ENCODE results near the gene ALG11.

ALG11 gene

DNA sequence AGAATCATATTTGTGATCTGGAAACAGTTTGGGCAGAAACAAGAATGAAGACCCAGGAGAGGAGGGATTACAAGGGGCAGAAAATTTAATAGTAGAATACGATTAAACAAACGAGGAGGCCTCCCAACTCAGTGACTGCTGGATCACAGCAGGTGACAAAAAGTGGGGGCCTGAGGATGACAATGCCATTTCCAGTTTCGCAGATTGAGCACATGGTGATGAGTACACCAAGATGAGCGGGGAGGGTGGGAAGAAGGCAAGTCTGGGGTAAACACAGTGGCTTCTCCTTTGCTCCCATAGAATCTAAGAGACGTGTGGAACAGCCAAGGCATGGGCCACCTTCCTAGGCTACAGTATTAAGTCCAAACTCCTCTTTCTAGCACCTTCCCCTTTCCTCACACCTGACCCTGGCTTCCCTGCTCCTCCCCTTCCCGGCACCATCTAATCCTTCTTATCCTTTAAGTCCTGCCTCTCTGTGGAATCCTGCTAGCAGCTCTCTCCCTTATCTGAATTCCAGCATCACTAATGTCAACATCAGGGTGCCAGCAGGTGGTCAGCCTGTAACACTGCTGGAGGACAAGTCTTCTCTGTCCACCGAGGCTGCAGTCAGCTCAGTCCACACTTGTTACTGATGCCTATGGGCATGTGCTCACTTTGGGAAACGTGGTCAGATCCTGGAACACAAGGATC is 14.4 kb upstream of the ALG11 start:
- DNase-seq (ENCODE audit: low spot score) = no peak

DNA sequence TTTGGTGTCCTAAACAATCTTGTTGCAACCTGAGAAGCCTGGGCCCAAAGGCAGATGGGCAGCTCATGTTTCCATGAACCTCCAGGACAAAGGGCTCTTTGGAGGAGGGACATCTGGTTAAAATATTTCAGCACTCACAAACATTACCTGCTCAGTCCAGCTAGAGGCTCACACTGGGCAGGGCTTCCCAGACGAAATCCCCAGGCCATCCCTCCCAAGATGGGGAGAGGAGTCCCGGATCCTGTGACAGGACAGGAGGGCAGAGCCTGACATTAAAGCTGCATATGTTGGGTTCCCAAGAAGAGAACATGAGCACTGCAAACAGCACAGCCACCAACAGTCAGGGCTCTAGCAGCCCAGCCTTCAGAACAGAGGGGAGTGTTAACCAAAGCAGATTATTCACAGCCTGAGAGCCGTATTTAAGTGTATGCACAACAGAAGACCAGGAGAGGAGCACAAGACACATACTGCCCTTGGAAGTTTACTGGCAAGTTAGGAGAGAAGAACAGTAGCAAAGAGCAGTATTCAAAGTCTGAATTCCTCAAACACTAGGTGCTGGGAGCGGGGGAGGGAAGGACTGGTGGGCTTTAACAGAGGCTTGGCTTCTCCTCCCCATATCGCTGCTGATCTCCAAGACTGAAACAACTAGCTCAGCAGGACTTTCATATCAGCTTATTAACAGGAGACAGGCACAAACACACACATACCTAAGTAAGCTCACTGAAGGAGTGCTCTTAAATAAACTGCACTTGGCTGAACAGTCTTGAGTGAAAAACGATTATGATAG is 13.3 kb upstream of the ALG11 start:
- DNase-seq (ENCODE audit: low spot score) = no peak

DNA sequence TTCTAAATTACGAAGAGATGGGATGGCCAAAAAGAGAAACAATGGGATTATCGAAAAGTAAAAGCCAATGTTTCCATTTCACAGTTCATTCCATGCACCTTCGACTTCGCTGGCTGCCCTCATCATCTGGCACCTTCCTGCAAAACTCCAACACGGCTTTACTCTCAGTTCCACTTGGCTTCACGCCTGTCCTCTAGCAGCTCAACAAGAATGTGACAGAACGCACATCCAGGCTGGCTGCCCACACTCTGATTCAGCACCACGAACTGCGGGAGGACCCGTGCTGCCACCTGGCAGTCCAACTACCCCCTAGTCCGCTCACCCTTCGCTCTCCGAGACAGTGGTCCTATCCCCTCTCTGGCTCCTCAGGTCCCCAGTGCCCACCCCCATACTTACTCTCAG is 12.7 kb upstream of the ALG11 start:
- DNase-seq (ENCODE audit: low spot score) = no peak

DNA sequence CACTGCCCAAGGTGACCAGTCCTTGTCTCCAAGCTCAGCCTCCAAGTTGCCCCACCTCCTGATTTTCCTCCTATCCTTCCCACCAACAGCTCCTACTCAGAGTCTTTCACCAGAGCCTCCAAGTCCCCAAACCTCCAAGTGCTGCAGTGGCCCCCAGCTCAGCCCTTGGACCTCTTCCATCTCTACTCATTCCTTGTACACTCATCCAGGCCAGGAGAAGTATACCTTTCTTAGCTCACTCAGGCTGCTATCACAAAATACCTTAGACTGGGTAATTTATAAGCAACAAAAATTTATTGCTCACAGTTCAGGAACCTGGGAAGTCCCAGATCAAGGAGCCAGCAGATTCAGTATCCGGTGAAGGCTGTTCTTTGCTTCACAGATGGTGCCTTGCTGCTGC is 12.3 kb upstream of the ALG11 start:
- no peak for DNase-seq (ENCODE audit: low spot score)

DNA sequence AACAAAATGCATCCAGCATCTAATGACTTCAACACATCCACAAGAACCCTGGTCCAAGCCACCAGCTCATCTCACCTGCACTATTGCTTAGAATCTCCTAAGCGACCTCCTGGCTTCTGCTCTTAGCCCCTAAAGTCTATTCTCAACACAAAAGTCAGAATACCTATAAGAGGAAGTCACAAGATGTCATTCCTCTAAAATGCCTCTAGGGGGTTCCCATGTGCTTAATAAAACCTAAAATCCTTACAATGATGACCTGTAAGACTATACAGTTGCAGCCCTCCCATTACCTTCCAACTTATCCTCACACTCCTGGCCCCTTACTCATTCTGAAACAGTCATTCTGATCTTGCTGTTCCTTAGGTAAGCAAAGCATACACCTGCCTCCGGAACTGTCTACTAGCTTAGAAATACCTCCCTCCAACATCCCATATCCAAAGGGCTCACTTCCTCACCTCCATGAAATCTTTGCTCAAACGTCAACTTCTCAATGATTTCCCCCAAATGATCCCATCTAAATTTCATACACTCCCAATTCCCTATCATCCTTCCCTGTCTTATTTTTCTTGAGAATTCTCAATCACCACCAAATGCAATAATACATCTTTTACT is 11.0 kb upstream of the ALG11 start:
- DNase-seq (ENCODE audit: low spot score) = peak; percentile 67

DNA sequence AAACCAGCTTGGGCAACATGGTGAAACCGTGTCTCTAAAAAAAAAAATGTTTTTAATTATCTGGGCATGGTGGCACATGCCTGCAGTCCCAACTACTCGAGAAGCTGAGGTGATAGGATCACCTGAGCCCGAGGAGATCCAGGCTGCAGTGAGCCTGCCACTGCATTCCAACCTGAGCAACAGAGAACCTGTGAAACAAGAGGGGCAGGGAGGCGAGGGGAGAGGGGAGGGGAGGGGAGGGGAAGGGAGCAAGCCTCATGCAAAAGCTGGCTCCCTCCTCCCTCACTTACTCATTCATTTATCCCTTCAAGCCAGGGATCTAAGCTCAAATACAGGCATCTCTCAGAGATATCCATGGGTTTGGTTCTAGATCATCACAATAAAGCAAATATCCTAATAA is 9.8 kb upstream of the ALG11 start:
- no peak for DNase-seq (ENCODE audit: low spot score)

DNA sequence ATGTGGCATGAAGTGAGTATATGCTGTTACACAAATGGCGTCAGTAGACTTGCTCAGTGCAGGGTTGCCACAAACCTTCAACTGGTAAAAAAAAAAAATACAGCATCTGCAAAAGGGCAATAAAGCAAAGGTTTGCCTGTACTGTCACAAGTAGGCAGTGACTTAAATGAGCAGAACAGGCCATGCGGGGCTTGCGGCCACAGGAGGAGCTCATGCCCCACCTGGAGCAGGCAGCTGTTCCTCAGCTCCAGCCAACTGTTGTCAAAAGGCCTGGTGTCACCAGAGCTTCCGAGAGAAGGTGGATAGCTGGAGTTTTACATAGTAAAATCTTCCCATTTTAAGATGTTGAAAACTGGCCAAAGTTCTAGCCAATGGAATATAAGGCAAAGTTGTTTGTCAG is 8.7 kb upstream of the ALG11 start:
- DNase-seq (ENCODE audit: low spot score) = no peak

DNA sequence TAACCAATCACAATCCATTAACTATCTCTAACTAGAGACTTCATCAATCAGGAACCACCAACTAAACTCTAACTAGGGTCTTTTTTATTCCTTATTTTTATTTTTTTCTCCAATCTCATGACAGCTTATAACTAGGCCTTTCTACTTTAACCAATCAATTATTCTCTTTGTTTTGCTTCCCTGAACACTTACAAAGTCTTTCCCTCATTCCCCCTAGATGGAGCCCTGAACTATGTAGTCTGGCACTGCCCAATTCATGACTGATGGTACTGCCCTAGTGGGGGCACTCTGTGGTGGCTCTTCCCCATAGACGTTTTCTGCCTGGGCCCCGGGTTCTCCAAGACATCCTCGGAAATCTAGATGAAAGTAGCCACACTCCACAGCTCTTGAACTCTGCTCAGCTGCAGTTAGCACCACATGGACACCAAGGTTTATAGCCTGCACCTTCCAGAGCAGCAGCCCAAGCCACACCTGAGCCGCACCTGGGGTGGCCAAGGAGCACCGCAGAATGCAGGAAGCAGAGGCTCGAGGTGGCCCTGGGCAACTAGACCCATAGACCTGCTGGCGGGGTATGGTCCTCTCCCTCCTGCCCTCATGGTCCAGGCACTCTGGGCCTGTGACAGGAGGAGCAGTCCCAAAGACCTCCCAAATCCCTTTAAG is 7.6 kb upstream of the ALG11 start:
- DNase-seq (ENCODE audit: low spot score) = no peak

DNA sequence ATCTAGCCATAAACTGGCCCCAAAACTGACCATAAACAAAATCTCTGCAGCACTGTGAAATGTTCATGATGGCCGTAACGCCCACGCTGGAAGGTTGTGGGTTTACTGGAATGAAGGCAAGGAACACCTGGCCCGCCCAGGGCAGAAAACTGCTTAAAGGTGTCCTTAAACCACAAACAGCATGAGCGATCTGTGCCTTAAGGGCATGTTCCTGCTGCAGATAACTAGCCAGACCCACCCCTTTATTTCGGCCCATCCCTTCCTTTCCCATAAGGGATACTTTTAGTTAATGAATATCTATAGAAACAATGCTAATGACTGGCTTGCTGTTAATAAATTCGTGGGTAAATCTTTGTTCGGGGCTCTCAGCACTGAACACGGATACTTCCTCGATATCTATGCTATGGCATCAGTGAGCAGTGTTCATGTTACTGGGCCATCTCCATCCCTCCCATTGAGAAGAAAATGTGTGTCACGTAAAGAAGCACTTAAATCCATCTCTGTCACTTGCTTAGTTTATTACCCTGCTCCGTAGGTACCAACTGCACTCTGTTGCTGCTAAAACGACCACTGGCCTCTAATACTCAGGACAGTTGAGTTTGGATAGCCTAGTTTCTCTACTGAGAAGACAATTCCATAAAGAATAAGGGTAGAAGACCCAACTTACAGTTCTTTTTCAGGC is 6.2 kb upstream of the ALG11 start:
- no peak for DNase-seq (ENCODE audit: low spot score)

DNA sequence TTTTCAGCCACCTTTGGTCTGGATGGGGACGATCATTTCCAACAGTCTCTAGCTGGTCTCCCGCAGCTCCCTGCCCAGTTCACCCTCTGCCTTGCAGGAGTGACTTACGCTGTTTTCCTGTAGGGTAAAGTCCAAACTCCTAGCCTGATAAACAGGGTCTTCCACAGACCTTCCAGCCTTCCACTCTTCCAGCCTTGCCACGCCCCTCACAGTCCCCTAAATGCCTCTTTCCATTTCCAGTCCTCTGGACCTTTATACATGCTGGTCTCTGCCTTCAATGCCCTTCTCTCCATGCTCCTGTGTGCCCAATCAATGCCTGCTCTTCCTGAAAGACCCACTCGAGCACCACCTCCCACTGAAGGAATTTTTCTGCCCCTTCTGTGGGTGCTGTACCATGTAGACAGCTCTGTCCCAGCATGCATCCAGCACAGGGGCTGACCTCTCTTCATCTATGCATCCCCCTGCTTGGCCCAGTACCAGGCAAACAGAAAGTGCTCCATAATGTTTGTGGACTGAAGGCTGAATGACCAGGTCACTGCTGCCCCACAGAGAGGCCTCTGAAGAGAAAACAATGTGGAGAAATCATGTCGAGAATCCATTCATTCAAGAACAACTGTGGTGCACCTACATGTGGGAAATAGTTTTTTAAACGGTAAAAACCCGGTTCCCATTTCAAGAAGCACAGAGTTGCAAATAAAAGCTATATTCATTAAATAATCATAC is 5.5 kb upstream of the ALG11 start:
- DNase-seq (ENCODE audit: low spot score) = no peak

DNA sequence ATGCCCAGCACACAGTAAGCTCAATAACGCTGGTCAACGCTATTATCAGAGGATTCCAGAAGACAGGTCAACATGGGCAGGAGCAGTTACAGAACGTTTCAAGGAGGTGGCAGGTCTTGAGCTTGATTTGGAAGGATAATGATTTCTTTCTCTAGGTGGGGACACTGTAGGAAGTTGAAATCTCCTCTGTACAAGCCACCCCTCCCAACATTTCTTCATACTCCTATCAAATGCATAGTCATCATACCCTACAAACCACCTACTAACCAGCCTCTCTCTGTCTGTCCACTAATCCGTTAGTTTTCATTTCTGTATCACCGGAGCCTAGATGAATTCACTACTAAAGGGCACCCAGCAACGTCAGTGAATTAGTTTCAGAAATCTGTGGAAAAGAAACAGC is 2.3 kb upstream of the ALG11 start:
- DNase-seq (ENCODE audit: low spot score) = no peak

DNA sequence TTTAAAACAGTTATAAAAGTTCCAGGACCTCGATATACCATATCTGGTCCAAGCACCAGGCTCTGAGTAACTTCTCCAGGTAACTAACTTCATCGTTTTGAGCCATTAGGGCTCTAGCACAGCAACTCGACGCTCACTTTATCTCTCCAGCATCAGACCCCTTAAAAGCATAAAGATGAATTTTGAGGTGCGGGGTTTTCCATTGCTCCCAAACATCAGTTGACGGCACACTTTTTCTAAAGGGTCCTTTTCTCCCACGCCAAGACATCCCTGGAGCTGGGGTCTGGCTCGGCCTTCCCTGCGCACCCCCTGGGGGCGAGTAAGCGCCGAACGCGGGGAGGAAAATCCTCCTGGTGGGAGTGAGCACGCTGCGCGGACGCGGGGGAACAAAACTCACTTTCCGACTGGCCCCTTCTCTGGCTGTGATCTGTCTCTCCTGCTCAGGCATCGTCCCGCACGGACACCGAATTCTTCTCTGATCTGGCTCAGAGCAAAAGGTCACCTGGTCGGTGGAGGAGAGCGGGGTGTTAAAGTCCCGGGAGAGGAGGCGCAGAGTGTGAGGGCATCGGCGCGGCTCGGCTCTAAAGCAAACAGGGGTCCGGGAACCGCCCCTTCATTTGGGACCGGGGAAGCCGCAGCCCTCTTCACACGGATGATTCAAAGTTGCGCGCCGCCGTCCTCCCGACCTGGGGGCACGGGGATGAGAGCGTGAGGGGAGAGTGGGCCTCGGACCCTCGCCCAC is 1.1 kb upstream of the ALG11 start, which contains the start of gene ATP7B:
Gene ATP7B, minus strand, starts transcription at position 561 of the 742 bp plus-strand sequence. Its CDS starts 113 bp downstream, at position 448.
- DNase-seq (ENCODE audit: low spot score) = no peak

DNA sequence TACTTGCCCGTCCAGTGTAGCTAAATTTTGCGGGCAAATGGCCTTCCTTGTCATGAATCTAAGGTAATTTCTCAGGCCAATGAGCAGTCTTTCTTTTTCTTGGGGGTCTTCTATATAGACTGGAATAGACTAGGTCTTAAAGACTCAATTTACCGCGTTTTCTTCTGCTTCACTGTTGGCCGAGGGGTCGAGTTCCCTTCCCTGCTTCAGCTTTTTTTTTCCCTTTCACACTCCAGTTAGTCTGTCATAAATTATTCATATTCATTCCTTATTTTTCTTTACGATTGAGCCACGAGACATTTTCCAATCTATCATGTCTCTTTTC is 276 bp downstream of the ALG11 start:
- DNase-seq (ENCODE audit: low spot score) = no peak

DNA sequence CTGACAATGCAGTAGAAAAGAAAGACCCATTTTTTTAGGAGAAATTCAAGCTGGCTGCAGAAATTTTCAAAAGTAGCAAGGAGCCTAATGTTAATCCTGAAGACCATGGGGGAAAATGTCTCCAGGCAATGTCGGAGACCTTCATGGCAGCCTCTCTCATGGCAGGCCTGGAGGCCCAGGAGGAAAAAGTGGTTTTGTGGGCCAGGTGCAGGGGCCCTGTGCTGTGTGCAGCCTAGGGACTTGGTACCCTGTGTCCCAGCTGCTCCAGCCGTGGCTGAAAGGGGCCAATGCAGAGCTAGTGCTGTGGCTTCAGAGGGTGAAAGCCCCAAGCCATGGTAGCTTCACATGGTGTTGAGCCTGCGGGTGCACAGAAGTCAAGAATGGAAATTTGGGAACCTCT is 4.1 kb downstream of the ALG11 start:
- no peak for DNase-seq (ENCODE audit: low spot score)

DNA sequence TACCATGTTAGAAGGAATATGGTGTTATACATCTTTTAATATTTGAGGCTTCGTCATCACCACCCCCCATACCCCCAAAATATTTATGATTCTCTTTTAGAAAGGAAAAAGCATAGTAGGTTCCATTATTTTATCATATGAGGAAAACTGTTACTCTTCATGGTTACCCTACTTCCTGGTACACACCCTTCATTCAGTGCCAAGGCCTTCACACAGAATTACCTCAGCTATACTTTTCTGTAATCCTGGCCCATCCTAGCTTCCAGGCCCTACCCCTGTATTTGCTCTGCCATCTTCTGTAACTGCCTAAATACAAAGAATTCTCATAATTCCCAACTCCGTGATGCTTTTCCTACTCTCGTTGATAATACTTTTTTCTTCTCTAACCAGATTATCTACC is 8.0 kb downstream of the ALG11 start:
- DNase-seq (ENCODE audit: low spot score) = no peak

DNA sequence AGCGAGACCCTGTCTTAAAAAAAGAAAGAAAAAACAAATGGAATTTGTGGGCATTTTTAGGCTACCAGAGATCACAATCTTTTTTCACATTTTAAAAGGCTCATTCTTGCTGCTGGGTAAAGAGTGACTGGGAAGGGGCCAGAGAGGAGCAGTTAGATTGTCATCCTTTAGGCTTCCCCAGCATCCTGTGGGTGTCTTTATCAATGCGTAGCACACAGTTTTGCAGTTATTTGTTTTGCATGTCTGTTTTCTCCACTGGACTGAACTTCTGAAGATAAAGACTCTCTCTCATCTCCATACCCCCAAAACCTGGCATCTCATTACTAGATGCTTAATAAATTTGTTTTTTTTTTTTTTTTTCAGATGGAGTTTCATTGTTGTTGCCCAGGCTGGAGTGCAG is 10.2 kb downstream of the ALG11 start:
- no peak for DNase-seq (ENCODE audit: low spot score)

DNA sequence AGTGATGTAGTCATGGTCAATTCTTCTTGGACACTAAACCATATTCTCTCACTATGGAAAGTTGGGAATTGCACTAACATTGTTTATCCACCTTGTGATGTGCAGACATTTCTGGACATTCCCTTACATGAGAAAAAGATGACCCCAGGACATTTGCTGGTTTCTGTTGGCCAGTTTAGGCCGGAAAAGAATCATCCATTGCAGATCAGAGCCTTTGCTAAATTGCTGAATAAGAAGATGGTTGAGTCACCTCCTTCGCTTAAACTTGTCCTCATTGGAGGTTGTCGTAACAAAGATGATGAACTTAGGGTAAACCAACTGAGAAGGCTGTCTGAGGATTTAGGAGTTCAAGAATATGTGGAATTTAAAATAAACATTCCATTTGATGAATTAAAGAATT is 12.3 kb downstream of the ALG11 start, which contains the start of gene UTP14C:
Gene UTP14C, plus strand, starts transcription at position 211 of the 400 bp plus-strand sequence. CDS start 4,114 bp downstream, outside the sequence.
- no peak for DNase-seq (ENCODE audit: low spot score)

DNA sequence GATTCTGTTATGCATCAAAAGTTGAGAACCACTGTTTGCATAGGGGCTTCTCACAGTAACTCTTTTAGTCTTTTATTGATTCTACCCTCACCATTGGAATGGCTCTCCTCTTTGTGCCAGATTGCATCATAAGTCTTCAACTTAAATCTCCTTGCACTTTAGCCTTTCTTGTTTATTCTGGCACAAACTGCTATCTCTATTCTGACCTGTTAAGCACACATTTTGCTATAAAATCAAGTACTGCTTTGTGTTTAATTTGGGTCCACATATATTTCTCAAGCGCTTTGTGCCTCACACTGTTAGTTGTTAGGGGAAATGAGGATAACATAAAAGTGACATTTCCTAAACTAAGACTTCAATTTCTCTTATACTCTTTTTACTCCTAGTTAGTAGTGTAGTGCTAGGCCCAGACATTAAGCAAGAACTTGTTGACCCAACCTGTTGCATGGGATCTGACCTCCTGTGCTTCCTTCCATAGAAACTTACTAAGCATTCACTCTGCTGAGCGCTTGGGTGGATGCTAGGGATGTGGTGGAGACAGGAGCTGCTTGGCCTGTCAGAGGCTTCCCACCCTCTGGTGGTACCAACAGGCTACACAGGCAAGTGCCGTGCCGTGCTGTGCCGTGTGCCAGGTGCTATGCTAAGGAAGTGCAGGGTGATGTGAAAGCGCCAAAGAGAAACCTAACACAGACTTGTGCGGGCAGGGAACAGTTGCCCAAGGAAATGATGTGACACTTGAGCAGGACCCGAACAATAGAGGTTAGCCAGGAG is 13.5 kb downstream of the ALG11 start:
- DNase-seq (ENCODE audit: low spot score) = no peak

DNA sequence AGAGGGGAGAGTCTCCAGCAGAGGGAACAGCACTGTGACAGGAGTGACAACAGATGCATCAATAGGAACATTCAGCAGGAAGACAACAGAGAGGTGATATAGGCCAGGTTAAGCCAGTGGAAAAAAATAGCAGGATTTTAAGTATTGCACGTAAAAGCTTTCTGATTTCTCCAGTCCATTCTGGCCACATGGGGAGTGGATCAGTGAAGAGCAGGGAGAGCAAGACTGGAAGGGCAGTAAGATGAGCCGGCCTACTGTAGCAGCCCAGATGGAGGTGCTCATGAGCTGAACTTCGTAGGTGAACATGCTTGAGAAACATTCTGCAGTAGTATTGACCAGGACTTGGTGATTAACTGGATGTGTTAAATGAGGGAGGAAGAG is 14.0 kb downstream of the ALG11 start:
- DNase-seq (ENCODE audit: low spot score) = no peak

DNA sequence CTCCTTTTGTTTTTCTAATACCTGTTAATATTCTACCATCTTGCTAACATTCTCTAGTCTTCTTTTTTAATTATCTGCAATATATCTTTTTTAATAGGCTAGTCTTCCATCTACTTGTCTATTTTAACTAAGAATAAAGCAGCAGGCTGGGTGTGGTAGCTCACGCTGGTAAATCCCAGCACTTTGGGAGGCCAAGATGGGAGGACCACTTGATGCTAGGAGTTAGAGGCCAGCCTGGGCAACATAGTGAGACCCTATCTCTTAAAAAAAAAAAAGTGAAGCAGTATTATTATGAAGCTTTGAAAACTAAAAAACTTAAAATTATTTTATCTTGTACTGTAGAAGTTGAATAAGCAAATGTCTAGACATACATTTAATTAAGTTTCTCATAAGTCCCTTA is 15.6 kb downstream of the ALG11 start:
- DNase-seq (ENCODE audit: low spot score) = no peak
